HUES6 (cell line): ENCODE results near the gene CMAS.
"Not testable (repeated sequence)": the region's sequence is repeated elsewhere in the genome, so short reads cannot be mapped to it uniquely, and the experiment has no call there.

Experiments used
- H3K27ac ChIP-seq: 2 replicates; pipeline ENCODE4 v1.7.0; 2013; ENCODE audit warnings: low read depth, mild to moderate bottlenecking, low read length, inconsistent platforms
- H3K27me3 ChIP-seq: 2 replicates; pipeline ENCODE4 v1.6.1; 2013; ENCODE audit warnings: low read length; ENCODE audit not compliant: control insufficient read depth, insufficient read depth
- H3K36me3 ChIP-seq: 2 replicates; pipeline ENCODE4 v1.6.1; 2013; ENCODE audit warnings: low read length; ENCODE audit not compliant: control insufficient read depth, insufficient read depth
- H3K4me1 ChIP-seq: 2 replicates; pipeline ENCODE4 v1.6.1; 2013; ENCODE audit warnings: low read length; ENCODE audit not compliant: control insufficient read depth, insufficient read depth
- H3K4me3 ChIP-seq: 2 replicates; pipeline ENCODE4 v1.5.1; 2013; ENCODE audit warnings: low read depth, low read length
- H3K9ac ChIP-seq: one replicate; pipeline ENCODE4 v1.6.1; 2013; ENCODE audit warnings: mild to moderate bottlenecking, low read length
- H3K9me3 ChIP-seq: 2 replicates; pipeline ENCODE4 v1.6.1; 2013; ENCODE audit warnings: low read depth, low read length; ENCODE audit not compliant: control insufficient read depth, insufficient read depth

Gene CMAS

DNA sequence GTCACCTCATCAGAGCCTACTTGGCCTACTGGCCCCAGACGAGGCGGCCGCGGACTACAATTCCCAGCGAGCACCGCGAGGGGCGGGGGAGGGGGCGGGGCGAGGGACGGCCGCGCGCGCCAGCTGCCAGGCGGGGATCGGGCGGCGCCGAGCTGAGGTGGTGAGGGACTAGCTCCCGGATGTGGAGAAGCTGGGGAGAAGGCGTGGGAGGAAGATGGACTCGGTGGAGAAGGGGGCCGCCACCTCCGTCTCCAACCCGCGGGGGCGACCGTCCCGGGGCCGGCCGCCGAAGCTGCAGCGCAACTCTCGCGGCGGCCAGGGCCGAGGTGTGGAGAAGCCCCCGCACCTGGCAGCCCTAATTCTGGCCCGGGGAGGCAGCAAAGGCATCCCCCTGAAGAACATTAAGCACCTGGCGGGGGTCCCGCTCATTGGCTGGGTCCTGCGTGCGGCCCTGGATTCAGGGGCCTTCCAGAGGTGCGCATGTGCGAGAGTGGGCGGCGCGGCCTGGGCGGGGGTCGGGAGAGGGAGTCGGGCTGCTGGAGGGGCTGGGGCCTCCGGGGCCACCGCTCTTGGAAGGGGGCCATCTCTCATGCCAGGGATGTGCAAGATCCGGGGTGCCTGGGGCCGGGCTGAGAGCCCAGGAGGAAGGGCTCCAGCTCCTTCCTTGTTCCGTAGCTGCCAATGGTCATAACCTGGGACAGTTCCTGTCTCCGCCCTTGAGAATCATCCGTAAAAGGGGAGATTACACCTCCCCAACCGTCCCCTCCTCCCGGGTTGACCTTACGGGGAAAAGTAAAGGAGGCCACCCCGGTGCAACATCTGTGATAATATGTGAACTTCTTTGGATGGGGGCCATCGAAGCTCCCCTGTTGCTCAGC lies at the start of gene CMAS:
Gene CMAS (plus strand): TSS at position 129 of the 878 bp plus-strand sequence. CDS start 86 bp downstream, at position 215.
- peak within 1 kb of the TSS; percentile 95 for H3K4me3 ChIP-seq
- H3K36me3 ChIP-seq, result 0 out of 2 replicates have a peak, but pooled peaks cover 5% of the 10 kb centered on the region
- no peaks in the 10 kb centered on the region for H3K9me3 ChIP-seq
- peak within 1 kb of the TSS; percentile 91 for H3K27ac ChIP-seq
- peak within 1 kb of the TSS; percentile 90 for H3K9ac ChIP-seq
- H3K27me3 ChIP-seq, result no peaks in the 10 kb centered on the region
- H3K4me1 ChIP-seq, result peaks cover 24% of the 10 kb centered on the region

DNA sequence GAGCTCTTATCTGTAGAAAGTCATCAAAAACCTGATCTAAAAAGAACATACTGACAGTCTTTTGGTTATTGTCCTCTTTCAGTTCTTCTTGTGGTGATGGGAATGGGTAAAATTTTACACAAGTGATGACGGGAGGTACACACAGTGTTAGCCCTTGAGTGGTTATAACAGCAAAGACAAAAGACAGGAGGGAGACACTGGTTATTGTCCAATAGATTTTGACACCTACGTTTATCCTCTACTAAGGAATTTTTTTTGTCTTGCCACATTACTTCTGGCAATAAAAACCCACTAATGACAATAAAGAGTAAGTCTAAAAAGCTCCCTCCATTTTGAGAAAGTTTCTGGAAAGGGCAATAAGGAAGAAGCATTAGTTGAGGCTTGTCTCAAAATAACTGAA lies 47.7 kb upstream of the CMAS start:
- no peak overlapping the region for H3K9ac ChIP-seq
- no peaks in the 10 kb centered on the region for H3K9me3 ChIP-seq
- H3K27me3 ChIP-seq, result no peaks in the 10 kb centered on the region
- no peak overlapping the region for H3K4me3 ChIP-seq
- H3K36me3 ChIP-seq, result no peaks in the 10 kb centered on the region
- H3K27ac ChIP-seq, result no peak overlapping the region
- H3K4me1 ChIP-seq, result no peaks in the 10 kb centered on the region

DNA sequence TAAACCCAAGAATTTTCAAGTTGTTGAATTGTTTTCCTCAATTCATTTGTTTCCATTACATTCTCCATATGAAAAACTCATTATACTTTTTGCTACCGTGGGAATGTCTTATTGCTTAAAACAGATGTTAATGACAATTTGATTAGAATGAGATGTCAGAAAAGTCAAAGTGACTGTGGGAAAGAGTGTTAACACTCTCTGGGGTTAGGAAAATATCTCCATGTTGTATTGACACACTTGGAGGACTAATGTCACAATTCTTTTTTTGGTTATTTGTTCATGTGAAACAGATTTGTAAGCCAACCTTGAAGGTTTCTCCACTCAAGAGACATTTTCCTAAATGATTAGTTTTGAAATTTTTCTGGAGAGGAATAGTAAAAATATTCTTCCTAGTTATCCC lies 47.2 kb upstream of the CMAS start:
- Histone ChIP-seq H3K9ac (no peak overlapping the region), H3K9me3 (no peaks in the 10 kb centered on the region), H3K4me3 (no peak overlapping the region)

DNA sequence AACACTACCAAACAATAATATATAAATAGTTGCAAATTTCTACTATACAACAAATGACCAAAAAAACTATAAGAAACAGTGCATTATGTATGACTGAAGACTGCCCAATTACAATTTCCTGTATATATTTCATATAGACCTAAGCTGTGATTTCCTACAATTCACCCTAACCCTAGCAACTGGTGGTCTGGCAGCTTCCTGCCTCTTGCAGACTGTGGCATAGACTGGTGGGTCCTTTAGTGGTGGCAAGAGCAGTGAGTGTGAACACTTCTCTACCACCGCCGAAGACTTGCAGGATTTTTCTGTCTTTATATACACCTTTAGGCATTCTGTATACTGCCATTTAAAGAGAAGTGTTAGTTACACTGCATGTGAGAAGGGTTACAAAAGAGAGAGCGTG lies 43.6 kb upstream of the CMAS start:
- Histone ChIP-seq H3K27me3 (no peaks in the 10 kb centered on the region), H3K36me3 (no peaks in the 10 kb centered on the region), H3K4me1 (no peaks in the 10 kb centered on the region), H3K27ac (no peak overlapping the region), H3K9ac (no peak overlapping the region), H3K4me3 (no peak overlapping the region), H3K9me3 (no peaks in the 10 kb centered on the region)

More for the DNA sequence above, 47.2 kb upstream of the CMAS start:
- no peak overlapping the region for H3K27ac ChIP-seq
- H3K27me3 ChIP-seq, result no peaks in the 10 kb centered on the region
- H3K4me1 ChIP-seq, result no peaks in the 10 kb centered on the region
- no peaks in the 10 kb centered on the region for H3K36me3 ChIP-seq

DNA sequence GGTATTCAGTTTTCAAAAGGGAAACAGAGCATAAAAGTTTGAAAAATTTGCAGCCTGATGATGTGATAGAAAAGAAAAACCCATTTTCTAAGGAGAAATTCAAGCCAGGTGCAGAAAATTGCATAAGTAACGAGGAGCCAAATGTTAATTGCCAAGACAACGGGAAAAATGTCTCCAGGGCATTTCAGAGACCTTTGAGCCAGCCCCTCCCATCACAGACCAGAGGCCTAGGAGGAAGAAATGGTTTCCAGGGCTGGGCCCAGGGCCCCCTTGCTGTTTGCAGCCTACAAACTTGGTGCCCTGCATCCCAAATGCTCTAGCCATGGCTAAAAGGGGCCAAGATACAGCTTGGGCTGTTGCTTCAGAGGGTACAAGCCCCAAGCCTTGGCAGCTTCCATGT lies 38.2 kb upstream of the CMAS start:
- H3K4me3 ChIP-seq, H3K27me3 ChIP-seq, H3K4me1 ChIP-seq, H3K27ac ChIP-seq, H3K36me3 ChIP-seq, H3K9ac ChIP-seq, H3K9me3 ChIP-seq: not testable (repeated sequence)

DNA sequence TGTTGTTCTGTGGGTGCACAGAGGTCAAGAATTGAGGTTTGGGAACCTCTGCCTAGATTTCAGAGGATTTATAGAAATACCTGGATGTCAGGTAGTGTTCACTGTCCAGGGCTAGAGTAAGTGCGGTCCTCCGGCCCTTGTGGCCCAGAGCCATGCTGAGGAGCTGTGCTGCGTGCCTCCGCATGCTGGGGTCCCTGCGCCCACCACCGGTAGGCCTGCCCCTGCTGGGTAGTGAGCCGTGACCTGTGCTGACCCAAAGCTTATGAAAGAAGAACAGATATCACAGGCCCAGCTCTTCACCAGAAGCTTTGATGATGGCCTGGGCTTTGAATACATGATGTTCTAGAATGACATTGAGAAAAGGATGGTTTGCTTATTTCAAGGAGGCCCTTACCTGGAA lies 37.8 kb upstream of the CMAS start:
- Histone ChIP-seq H3K4me3 (no peak overlapping the region), H3K9ac (no peak overlapping the region), H3K4me1 (no peaks in the 10 kb centered on the region), H3K36me3 (no peaks in the 10 kb centered on the region), H3K27me3 (no peaks in the 10 kb centered on the region), H3K27ac (no peak overlapping the region), H3K9me3 (peaks cover 6% of the 10 kb centered on the region; the same call in 1 of the 2 replicates)

- H3K4me1 ChIP-seq, result no peaks in the 10 kb centered on the region
Observed at GRCh38 chr12:22014041-22014782, 31.8 kb upstream of the CMAS start.

DNA sequence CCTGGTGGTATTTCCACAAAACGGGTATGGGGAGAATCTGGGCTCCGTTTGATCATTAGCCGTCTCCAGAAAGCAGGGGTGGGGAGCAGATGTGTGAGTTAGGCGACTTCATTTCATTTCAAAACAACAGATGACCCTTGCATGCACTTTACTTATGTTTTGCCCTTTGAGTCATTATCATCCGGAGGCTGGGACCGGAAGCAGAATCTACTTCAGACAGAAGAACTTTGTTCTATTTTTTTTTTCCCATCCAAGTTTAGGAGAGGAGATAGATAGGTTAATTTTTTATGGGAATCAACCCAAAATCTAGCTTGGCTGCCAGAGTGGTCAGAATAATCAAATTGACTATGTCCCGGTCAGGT lies 31.3 kb upstream of the CMAS start:
- no peak overlapping the region for H3K4me3 ChIP-seq
- H3K9ac ChIP-seq, result no peak overlapping the region
- no peaks in the 10 kb centered on the region for H3K4me1 ChIP-seq
- no peaks in the 10 kb centered on the region for H3K36me3 ChIP-seq
- no peak overlapping the region for H3K27ac ChIP-seq
- H3K27me3 ChIP-seq, result no peaks in the 10 kb centered on the region
- H3K9me3 ChIP-seq, result peaks cover 4% of the 10 kb centered on the region; the same call in 1 of the 2 replicates

More at GRCh38 chr12:22014041-22014782, 31.8 kb upstream of the CMAS start:
- Histone ChIP-seq H3K9ac (no peak overlapping the region), H3K27me3 (no peaks in the 10 kb centered on the region), H3K4me3 (no peak overlapping the region), H3K9me3 (peaks cover 6% of the 10 kb centered on the region; the same call in 1 of the 2 replicates), H3K27ac (no peak overlapping the region), H3K36me3 (no peaks in the 10 kb centered on the region)

DNA sequence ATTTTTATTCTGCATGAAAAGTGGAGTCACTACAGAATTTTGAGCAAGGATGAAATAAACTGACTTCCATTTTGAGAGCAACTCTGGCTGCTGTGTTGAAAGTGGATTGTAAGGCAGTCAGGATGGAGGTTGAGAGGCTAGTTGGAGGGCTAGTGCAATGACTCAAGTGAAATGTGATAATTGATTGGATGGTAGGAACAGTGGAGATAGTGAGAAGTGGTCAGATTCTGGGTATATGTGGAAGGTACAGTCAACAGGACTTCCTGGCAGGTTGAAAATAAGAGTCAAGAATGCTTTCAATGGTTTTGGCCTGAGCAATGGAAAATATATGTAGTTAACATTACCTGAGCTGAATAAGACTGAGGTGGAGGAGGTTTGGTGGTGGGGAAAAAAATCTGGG lies 29.0 kb upstream of the CMAS start:
- Histone ChIP-seq H3K27me3 (no peaks in the 10 kb centered on the region), H3K27ac (no peak overlapping the region), H3K4me3 (no peak overlapping the region), H3K9ac (no peak overlapping the region), H3K36me3 (no peaks in the 10 kb centered on the region), H3K4me1 (no peaks in the 10 kb centered on the region), H3K9me3 (no peaks in the 10 kb centered on the region)

GRCh38 chr12:22018860-22019259 lies 27.2 kb upstream of the CMAS start:
- Histone ChIP-seq H3K27ac (no peak overlapping the region), H3K36me3 (no peaks in the 10 kb centered on the region), H3K4me1 (no peaks in the 10 kb centered on the region), H3K9me3 (peaks cover 12% of the 10 kb centered on the region), H3K4me3 (no peak overlapping the region), H3K9ac (no peak overlapping the region), H3K27me3 (no peaks in the 10 kb centered on the region)

DNA sequence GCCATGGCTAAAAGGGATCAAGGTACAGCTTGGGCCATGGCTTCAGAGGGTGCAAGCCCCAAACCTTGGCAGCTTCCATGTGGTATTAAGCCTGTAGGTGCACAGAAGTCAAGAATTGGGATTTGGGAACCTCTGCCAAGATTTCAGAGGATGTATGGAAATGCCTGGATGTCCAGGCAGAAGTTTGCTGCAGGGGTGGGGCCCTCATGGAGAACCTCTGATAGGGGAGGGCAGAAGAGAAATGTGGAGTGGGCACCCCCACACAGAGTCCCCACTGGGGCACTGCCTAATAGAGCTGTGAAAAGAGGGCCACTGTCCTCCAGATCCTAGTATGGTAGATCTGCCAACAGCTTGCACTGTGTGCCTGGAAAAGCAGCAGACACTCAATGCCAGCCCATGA lies 22.5 kb upstream of the CMAS start:
- not testable (repeated sequence) for H3K4me3 ChIP-seq, H3K27me3 ChIP-seq, H3K36me3 ChIP-seq, H3K27ac ChIP-seq, H3K4me1 ChIP-seq, H3K9ac ChIP-seq
- H3K9me3 ChIP-seq, result peaks cover 21% of the 10 kb centered on the region
